Measurements from ENCODE around the gene SCFD2.
"Not testable (repeated sequence)": the region's sequence is repeated elsewhere in the genome, so short reads cannot be mapped to it uniquely, and the experiment has no call there.

GRCh38 chr4:53334916-53335315 is 30.9 kb downstream of the SCFD2 start:
- TF ChIP-seq CTCF, POLR2A (IDR thresholded peaks at IDR 0.05): not testable (repeated sequence)
